NCI-H345 (cell line): ENCODE data around the gene SERPING1.

ENCODE experiments used
- DNase-seq: peaks from one replicate; lab custom pipeline; 2025; lab: John Stamatoyannopoulos, UW

Gene SERPING1

DNA sequence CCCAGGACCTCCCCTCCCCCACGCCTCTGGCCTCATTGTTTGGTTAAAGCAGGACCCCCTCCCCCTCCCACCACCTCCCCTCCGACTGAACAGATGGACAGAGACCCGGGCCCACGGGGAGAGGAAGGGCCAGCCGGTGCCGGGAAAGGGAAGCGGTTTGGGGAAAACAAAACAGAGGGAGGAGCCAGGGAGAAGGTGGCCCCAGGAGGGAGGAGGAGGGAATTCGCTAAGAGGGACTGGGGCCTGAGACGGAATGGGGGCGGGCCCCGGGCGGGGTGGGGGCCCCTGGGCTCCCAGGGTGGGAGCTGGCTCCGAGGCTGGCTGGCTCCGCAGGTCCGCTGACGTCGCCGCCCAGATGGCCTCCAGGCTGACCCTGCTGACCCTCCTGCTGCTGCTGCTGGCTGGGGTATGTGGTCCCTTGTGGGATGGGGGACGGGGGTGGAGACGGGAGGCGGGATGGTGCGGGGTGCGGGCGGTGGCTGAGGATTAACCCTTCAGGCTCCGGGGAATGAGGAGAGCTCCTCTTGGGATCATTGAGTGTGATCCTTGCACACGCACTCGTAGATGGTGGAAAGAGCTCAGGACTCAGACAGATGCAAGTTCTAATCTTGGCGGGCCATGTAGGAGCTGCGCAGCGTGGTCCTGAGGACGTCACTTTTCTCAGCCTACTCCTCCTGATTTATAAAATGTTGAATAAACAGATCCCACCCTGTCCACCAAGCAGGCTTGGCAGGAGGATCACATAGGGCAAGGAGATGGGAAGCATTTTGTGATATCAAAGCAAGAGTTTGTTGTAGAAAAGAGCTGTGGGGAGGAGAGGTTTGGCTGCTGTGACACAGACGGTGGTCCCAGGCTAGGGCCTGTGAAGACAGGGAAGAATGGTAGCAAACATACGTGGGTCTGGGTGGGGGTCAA is 688 bp downstream of the SERPING1 start:
- DNase-seq: no peak

- no peak for DNase-seq
Measured at GRCh38 chr11:57598831-57599155, 1.3 kb downstream of the SERPING1 start.

DNA sequence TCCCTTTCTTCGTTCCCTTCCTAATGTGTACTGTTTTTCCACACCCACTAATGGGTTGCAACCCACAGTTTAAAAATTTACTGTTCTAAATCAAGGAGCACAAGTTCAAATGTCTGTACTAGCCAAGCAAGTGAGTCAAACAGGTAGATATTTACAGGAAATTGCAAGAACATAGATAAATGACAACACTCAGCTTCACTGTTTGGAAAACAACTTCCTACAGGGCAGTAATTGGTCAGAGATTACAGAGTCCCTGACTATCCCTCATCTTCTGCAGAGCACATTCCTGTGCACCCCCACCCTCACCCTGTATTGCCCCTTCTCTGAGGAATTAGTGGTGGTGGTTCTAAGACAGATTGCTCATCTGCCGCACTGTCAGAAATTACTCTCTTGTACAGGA is 1.9 kb downstream of the SERPING1 start:
- DNase-seq: no peak

- DNase-seq: no peak
Measured at GRCh38 chr11:57601297-57601696, 3.8 kb downstream of the SERPING1 start.

DNA sequence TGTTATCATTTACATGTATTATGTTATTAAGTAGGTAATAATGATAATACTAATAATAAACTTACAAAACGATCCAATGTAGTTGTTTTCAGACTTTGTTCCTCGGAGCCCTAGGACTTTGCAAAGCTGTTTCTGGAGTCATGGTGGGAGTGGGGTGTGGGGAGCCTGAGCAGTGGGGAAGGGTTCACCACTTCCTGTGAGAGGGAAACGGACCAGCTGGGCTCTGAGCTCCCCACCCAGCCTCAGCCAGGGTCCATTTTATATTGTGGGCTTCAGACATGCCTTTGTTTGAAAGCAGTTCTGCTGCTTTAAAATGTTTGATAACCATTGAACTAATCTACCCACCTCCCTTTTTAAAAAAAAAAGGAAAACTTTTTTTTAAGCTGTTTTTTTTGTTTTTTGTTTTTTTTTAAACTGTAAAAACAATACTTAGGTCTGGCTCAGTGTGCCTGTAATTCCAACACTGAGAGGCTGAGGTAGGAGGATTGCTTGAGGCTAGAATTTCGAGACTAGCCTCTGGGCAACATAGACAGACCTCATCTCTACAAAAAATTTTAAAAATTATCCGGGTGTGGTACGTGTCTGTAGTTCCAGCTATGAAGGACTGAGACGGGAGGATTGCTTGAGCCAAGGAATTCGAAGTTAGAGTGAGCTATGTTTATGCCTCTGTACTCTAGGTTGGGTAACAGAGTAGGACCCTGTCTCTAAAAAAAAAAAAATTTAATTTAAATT is 7.0 kb downstream of the SERPING1 start:
- DNase-seq: no peak

- DNase-seq: no peak
Measured at GRCh38 chr11:57605028-57605420, 7.5 kb downstream of the SERPING1 start.

DNA sequence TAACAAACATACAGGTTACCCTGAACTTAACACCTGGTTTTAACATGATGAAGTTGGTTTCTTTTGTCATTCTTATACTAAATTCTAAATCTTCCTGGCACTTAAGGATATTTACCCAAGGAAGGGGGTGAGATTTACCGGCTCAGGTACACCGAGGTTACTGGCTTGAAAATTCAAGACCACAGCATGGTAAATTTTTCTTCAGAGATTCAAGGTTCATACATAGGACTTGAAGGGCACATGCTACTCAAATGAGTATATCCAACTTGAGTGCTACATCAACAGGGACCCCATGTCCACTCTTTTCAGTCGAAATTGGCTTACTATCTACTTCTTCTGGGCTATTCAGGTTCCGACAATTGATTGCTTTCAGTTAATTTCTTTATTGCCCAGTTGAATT is 12.7 kb downstream of the SERPING1 start:
- no peak for DNase-seq

GRCh38 chr11:57614234-57614772 is 16.8 kb downstream of the SERPING1 start:
- no peak for DNase-seq

- DNase-seq: no peak
Measured at GRCh38 chr11:57615308-57615707, 17.8 kb downstream of the SERPING1 start.

- no peak for DNase-seq
Measured at GRCh38 chr11:57616595-57616994, 19.1 kb downstream of the SERPING1 start.

DNA sequence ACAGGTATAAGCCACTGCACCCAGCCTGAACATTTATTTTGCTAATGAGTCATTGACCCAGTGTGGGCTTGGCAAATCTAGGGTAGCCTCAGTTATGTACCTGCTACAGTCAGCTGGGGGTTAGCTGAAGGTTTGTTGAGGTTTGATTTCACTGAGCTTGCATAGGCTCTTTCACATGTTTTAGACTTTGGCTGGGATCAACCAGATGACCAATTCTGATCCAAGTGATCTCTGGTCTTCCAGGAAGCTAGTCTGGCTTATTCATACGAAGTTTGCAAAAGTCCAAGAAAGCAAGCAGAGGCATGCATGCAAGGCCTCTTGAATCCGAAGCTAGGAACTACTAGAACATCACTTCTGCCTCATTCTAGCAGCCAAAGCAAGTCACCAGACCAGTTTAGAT is 21.0 kb downstream of the SERPING1 start:
- no peak for DNase-seq

GRCh38 chr11:57619331-57619730 is 21.8 kb downstream of the SERPING1 start:
- DNase-seq: no peak

DNA sequence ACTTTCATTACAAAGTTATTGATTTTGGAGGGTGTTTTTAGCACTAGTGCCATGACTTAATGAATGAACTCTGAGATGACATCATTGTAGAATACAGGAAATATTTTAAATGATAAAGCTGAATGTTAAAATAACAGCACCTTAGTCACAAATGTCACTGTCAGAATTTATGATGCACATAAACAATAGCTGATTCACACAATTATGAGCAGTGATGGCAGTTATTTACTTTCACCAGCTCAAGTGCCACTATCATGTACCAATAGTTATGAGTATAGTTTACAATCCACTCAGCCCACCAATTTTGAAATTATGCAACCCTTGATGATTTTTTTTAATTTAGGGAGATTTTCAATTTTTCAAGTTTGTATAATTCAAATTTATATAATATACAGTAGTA is 23.0 kb downstream of the SERPING1 start:
- no peak for DNase-seq

DNA sequence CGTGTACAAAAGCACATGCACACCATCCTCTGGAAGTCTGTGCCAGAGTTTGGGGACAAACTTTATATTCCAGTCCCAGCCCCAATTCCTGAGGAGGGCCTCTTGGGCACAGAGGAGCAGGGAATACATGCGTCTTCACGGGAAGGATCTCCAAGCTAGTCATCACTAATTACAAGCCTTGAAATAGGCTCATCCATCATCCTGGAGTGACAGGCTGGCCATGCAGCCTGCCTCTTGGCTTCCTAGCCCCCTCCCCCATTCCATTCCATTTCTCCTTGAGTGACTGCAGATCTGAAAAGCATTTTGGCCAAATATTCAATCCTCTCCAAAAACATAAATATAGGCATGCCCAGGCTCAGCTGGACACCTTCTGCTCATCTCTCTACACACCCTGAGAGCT is 24.8 kb downstream of the SERPING1 start:
- no peak for DNase-seq

- no peak for DNase-seq
Measured at GRCh38 chr11:57624864-57625263, 27.4 kb downstream of the SERPING1 start.

DNA sequence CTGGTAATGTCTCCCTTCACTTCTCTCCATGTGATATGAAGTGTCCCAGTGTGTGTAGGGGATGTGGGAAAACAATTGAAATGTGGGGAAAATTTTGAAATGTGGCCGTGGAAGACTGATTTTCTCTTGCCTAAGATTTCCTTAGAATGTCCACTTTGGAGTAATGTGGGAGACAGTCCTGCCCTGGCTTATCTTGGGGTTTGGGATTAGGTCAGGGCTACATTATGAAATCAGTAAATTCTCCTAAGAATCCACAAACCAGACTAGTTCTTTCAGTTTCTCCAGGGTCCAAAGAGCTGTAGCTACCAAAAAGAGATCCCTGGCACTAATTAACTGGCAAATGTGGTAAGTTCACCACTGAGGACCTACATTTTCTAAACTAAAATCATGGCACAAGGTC is 29.4 kb downstream of the SERPING1 start:
- no peak for DNase-seq

- DNase-seq: no peak
Measured at GRCh38 chr11:57630171-57630570, 32.7 kb downstream of the SERPING1 start.

- DNase-seq: no peak
Measured at GRCh38 chr11:57632116-57632515, 34.6 kb downstream of the SERPING1 start.

DNA sequence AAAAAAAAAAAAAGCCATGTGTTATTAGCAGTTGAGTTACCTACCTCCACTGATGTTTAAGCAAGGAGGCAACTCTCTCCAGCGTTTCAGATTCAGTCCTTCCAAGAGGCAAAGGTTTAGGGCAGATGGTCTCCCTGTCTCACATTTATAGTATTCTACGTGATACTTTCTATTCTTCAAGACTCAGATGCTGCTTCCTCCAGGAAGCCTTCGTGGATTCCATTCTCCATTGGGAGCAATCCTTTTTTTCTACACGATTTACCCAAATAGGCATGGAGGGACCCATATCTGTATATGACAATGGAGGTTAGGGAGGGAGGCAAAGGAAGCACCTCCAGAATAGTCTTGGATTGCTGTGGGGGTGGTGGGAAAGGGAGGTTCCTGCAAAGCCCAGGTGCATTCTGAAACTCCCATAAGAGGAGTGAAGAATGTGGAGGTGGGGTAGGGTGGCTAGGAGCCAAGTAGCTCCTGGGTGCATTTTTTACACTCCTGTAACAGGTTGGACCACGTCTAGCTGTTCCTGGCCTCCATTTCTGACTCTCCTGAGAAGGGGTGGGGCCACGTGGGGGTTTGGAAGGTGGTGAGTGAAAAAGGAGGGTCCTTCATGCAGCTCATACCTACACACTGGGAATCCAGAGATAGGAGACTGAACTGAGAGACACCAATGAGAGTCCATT is 36.0 kb downstream of the SERPING1 start:
- DNase-seq: no peak

DNA sequence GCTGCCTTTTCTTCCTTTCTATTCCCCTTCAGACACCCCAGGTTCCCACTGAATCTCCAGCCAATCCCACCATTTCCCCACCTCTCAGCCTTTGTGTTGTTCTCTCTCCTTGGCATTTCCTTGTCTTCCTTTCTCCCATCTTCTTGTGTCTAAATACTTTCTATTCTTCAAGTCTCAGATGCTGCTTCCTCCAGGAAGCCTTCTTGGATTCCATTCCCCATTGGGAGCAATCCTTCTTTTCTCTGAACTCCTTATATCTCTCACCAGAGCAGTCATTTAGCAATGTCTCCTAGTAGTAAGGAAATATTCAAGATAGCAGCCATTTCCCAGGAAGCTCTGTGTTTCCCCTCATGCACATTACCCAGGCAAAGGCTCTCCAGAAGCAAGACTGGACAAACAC is 36.8 kb downstream of the SERPING1 start:
- DNase-seq: no peak

GRCh38 chr11:57635246-57635645 is 37.8 kb downstream of the SERPING1 start:
- DNase-seq: no peak

DNA sequence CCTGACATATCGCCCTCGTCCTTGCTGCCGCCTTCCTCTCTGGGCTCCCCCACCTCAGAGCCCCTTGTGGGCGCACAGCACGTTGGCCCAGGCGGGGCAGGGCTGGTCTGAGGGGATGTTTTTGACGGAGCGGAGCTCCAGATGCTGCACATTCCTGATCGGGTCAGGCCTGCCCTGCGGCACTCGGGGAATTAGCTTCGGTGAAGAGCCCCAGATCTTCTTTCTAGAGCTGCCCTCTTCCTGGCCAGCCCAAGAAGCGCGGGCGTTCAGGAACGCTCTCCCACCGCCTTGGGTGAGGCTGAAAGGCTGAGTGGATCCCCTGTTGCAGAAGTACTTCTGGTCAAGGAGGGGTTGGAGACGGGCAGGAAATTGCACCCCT is 40.1 kb downstream of the SERPING1 start:
- DNase-seq: no peak
